Activated CD4-positive, alpha-beta T cell treated with anti-CD3 and anti-CD28 coated beads, Interleukin-2, Interleukin-6, amounts not matched to agents 100 ng/mL and 50 ng/mL, durations not matched to agents 16 hours and 8 hours (primary cell): Measurements from ENCODE around the gene CCHCR1.
A peak's percentile ranks its signal among the peaks of the same experiment; 100 is the strongest.

Source experiments
- DNase-seq: peaks from one replicate; pipeline ENCODE4 v3.0.0-alpha.2; 2020

CCHCR1 gene

GRCh38 chr6:31158863-31159855, 1.6 kb upstream of the CCHCR1 start:
- DNase-seq = peak; percentile 53

DNA sequence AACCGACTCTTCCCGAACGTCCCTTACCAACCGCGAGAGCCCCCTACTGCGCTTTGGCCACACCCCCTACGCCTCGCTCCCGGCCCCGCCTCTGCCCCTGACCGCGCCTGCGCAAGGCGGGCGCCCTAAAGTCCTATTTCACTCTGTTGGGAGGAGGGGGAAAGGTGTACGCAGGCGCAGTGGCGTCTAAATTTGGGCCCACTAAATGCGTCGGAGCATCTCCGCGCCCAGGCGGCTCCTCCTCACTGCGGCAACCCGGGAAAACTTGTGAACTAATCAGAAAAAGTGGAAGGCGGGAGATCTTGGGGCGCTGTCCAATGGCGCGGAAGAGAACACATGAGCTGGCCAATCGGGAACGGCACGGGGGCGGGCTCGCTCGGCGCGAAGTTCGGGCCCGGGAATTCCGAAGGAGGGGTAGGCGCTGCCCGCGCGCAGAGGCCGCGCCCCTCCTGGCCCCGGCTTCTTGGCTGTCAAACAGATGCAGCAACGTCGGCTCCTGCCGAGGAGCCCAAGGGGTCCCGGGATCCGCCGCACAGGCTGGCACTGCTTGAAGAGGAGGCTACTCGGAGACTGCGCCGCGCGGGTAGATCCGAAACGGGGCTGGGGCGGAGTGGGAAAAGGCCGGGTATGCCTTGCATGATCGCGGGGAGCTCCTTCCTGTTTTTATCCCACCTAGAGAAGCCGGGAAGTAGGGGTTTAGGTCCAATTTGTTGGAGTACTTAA, 699 bp upstream of the CCHCR1 start, which contains the start of gene TCF19:
Gene TCF19, plus strand, starts transcription at position 450 of the 723 bp plus-strand sequence. CDS start 881 bp downstream, outside the sequence.
- peak; percentile 99 for DNase-seq

GRCh38 chr6:31156641-31157040, 961 bp downstream of the CCHCR1 start:
- no peak for DNase-seq

GRCh38 chr6:31154436-31154835, 3.2 kb downstream of the CCHCR1 start:
- DNase-seq = no peak

GRCh38 chr6:31152781-31153180, 4.8 kb downstream of the CCHCR1 start:
- no peak for DNase-seq

- DNase-seq = no peak
These were observed 7.7 kb downstream of the CCHCR1 start for GRCh38 chr6:31149827-31150447.

GRCh38 chr6:31145386-31145785, 12.2 kb downstream of the CCHCR1 start:
- no peak for DNase-seq

GRCh38 chr6:31144970-31145340, 12.6 kb downstream of the CCHCR1 start:
- no peak for DNase-seq

GRCh38 chr6:31144296-31144969, 13.2 kb downstream of the CCHCR1 start:
- DNase-seq = no peak

GRCh38 chr6:31143148-31143547, 14.5 kb downstream of the CCHCR1 start:
- DNase-seq = no peak

DNA sequence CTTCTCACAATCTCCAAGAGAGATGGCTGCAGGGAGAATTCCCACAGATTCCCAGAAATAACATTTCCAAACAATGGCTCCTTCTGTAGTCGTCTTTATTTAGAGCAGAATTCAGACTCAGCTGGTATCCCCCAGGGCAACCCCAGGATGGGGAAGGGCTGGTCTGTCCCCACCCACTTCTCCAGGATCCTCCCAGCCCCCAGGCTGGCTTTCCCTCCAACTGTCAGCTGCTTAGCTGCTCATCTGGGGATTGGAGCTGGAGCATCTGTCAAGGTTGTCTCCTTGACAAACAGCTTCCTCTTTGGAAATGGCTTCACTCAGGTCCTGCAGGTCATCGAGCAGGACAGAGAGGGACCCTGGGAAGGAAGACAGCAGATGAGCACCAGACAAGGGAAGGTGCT, 15.2 kb downstream of the CCHCR1 start:
- DNase-seq = no peak

- no peak for DNase-seq
These were observed 17.0 kb downstream of the CCHCR1 start for GRCh38 chr6:31140643-31141042.

- no peak for DNase-seq
These were observed 18.0 kb downstream of the CCHCR1 start for GRCh38 chr6:31139599-31139998.

GRCh38 chr6:31138982-31139381, 18.6 kb downstream of the CCHCR1 start, which contains the start of gene PSORS1C2:
TSS of gene PSORS1C2 (minus strand) at chr6:31139066. CDS start at chr6:31139026, 40 bp downstream.
- no peak for DNase-seq

- DNase-seq = no peak
These were observed 21.9 kb downstream of the CCHCR1 start for GRCh38 chr6:31135710-31136109.

GRCh38 chr6:31132806-31133205, 24.8 kb downstream of the CCHCR1 start:
- no peak for DNase-seq

DNA sequence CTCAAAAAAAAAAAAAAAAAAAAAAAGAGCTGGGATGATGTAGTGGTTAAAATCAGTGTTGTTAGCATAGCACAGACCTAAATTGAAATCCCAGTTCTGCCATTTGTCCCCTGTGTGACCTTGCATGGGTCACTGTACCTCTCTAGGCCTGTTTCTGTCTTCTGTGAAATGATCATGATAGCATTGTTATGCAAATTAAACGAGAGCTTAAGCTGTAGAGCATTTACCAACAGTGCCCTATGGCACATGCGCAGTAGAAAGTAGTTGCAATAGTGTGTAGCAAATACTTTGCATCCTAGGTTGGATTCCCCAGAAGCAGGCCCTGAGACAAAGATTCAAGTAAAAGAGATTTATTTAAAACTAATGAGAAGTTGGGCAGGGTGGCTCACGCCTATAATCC, 26.0 kb downstream of the CCHCR1 start:
- DNase-seq = no peak

- DNase-seq = no peak
These were observed 26.9 kb downstream of the CCHCR1 start for GRCh38 chr6:31130751-31131150.

DNA sequence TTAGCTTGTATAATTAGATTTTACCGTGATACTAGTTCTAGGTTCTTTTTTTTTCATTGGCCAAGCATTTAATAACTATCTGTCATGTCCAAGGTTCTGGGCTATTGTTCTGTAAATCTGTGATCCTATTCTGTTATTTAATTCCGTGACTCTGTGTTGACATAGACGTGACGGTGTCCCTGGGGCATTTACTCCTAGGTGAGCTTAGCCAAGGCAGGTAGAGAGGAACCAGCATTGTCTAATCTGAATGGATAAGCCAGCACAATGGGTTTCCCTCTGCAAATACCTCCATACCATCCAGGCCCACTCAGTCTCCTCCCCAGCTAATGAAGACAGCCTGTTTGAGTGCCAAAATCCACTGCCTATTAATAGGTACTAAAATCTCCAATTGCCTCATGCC, 28.5 kb downstream of the CCHCR1 start:
- no peak for DNase-seq

GRCh38 chr6:31128093-31128676, 29.4 kb downstream of the CCHCR1 start:
- peak; percentile 75 for DNase-seq

DNA sequence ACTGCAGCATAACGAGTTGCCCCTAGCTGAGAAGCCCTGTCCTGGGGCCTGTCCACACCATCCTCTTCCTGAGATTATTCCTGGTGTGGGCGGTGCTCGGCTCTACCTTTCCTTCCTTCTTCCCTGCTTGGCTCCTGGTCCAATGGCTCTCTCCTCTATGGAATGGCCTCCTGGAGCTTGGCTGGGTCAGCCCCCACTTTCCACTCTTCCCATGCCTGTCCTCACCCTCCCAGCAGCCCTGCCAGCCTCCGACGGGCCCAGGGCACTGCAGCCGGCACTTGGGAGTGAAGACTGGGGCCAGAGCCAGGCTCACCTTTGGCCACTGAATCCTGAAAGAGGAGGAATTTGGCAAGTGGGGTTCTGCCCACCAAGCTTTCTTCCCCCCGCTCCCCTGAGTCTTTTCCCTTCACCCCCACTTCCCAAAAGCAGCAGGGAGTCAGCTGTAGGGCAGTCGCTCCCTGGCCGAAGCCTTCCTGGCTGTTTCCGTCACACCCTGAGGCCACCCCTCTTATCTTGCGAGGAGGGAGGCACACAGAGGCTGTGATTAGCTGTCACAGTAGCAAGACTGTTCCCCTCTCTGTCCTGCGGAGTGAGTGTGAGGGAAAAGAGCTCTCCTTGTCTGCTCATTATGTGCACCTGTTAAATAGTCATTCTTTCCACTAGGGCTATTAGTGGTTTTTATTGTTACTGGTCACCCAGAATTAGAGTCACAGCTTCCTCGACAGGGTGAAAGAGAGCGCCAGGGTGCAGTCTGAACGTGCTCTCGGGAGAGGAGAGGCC, 31.0 kb downstream of the CCHCR1 start:
- no peak for DNase-seq
